Mammary epithelial cell (primary cell): ENCODE results near the gene KIRREL3.

ENCODE experiments used
- CTCF ChIP-seq, 2 donors: IDR thresholded peaks in 1 of 2; conservative IDR thresholded peaks in 1 of 2; 2 replicates each; pipeline ENCODE4 v1.5.1; 2011 to 2012; ENCODE audit warnings: inconsistent platforms in 2 of 2, low read length in 2 of 2, mild to moderate bottlenecking in 2 of 2, control low read depth in 1 of 2, low read depth in 1 of 2; ENCODE audit not compliant: insufficient read depth in 1 of 2; ENCODE audit errors: extremely low read depth in 1 of 2
- EZH2 ChIP-seq: IDR thresholded peaks from 2 replicates; pipeline ENCODE4 v1.6.1; 2012; ENCODE audit warnings: low read length, inconsistent platforms, borderline replicate concordance

DNA sequence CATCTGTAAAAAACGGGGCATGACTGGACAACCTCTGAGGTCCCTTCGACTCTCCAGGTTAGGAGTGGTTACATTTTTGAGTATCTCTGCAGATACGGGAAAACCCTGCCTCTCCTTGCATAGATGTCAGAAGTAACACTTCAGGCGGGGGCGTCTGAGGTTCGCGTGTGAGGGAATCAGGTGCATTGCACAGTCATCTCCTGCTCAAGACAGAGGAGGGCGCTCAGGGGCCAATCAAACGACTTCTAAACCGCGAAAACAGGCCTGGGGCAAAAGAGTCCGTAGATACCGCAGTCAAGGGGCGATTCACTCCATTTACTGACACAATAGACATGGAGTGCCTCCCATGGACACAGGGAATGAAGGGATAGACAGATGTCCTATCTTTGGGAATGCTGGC is 31.7 kb downstream of the KIRREL3 start:
- TF ChIP-seq CTCF (conservative IDR thresholded peaks at IDR 0.05 in 1 of 2, IDR thresholded peaks at IDR 0.05 in 1 of 2; ENCODE audit: extremely low read depth in 1 of 2, insufficient read depth in 1 of 2, low read depth in 1 of 2, low read length in 2 of 2) (no peak), EZH2 (no peak)
